Stimulated activated CD4-positive, alpha-beta T cell treated with anti-CD3 and anti-CD28 coated beads, Interleukin-1b, Interleukin-23, amount 100 ng/mL, for 48 hours (primary cell): ENCODE measurements around the gene HADHB.

Source experiments
- DNase-seq: peaks from one replicate; pipeline ENCODE4 v3.0.0-alpha.2; 2020

The HADHB gene

DNA sequence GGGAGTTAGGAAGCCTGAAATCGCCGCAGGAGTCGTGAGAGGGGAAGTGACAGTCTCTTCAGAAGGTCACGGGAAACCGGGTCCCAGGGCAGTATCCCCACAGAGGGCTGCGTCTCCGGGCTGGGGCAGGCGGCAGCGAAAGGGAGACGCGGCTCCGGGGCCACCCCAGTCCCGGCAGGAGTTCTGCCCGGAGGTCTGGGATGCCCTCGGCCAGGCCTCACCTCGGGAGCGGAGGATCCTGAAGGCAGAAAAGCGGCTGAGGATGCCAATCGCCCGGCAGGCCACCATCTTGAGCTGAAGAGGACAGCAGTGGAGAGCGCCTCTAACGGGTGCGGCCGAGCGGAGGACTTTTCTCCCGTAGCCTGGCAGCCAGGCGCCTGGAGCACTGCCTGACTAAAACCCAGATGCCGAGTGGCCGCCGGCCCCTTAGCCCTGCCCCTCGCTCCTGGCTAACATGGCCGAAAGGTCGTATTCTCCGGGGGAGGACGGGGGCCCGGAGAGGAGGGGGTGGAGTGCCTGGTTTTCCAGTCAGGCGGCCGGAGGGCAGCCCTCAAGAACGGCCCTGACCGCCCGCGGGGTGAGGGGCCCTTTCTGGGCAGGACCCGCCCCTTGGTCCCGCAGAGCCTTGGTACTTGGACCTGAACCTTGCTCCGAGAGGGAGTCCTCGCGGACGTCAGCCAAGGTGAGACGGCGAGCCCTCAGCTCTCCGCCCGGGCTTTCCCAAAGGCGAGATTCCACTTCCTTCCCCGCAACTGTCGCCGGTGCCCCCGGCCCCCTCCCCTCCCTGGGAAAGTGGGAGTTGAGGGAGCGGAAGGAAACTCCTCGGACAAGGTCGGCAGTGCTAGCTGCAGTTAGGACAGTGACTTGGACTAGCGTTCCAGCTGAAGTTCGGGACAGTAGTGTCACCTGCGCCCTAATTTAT is at the start of gene HADHB, which contains the start of gene HADHA:
TSS of gene HADHB (plus strand) at position 631 of the 922 bp plus-strand sequence. CDS start 9,316 bp downstream, outside the sequence.
TSS of gene HADHA (minus strand) at position 324 of the 922 bp plus-strand sequence. CDS start at position 288, 36 bp downstream.
- peak; percentile 87 for DNase-seq

DNA sequence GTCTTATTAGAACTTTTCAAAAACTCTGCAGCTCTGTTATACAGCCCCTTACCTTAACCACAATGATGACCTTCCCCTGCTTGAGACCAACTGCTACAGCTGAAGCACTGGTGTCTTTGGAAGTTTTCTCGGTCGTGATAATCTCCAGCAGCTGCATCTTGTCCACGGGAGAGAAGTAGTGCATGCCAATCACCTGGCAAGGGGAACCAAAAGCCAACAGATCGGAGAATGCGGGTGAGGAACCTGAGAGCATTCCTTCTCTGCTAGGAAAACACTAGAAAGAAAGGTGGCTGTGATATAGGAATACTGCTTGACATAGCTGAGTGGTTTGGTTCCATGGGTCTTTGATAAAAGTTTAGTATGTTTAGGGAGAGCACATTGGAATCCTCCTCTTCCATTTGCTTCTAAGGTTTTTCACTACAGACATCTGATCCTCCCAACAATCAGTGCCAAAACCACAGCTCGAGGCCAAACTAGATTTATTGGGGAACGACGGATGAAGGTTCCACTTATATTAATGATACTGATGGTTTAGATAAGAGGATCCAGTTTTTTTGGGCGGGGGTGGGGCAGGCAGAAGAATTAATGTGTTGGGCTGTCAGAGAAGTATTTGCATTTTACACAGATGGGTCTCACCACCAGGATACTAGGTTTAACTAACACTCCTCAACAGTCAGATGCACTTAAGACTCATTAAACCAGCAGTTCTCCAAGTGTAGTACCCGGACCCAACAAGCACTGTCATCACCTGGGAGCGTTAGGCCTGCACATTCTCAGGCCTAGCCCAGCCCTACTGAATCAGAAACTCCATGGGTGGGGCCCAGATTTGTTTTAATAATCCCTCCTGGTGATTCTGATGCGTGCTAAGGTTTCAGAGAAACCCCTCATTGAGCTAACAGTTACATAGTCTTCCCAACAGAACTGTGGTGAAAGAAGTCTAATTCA is 49.4 kb upstream of the HADHB start:
- DNase-seq: no peak

DNA sequence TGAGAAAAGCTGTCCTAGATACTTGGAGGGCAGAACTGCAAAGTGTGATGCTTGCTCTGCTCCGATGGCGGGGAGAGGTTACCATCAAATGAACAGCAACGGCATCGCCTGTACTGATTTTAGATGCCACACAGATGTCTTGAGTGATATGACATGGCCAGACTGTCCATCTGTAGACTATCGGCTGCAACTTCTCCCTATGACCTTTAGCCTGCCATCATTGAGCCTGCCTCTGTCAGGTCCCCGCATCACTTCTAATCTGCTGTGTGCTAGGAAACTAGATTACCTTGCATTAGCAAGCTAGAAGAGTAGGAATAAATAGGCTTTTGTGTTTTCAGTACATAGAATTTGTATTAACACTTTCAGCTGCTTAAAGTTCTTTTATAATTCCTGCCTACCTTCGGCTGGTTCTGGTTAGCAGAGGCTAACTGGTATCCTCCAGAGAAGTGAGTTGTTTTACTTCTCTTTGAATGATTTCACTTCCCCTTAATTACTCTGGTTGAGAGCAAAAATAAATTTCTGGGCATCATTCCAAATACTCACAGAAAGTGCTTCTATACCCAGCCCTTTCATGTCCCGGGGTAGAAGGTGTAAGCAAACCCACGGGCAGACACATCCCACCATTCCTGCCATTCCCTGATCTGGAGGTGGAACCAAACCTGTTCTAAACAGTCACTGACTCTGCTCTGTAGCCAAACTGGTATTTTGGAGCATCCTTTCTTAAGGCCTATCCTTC is 47.9 kb upstream of the HADHB start:
- DNase-seq: no peak

DNA sequence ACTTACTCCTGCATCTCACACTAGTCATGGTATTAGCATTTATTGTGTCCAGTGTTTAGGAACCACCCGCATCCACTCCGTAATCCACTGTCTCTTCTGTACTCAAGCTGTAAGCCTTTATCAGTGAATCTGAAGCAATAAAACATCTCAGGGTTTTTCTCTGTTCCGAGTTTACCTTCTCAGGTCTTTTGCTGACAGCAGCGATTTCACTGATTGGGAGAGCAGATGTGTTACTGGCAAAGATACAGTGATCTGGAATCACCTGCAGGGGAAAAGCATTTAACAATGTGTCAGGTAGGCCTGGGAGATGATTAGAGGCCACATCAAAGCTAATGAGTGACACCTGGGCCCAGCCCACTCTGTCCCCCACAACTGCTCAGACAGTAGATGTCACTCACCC is 47.2 kb upstream of the HADHB start:
- no peak for DNase-seq

DNA sequence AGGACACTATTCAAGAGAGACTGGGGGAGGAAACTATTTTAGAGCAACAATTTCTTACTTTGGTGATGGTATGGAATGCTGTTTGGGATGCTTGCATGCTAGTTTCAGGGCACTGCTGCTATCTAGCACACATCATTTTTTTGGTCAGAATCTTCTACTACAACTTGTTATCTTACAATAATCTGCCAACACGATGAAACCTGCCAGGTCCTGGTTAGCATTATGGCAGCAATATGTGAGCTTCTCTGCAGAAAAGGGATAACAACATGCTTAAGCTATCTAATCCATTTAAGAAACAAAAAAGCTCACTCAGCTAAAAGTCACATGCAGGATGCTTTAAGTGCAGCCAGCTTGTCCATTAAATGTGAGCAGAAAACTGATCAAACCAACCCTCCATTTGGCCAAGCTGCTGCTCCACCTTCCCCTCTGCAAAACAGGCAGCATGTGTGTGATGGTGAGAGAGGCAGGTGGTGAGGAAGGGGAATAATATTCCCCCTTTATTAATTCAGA is 41.7 kb upstream of the HADHB start:
- no peak for DNase-seq

DNA sequence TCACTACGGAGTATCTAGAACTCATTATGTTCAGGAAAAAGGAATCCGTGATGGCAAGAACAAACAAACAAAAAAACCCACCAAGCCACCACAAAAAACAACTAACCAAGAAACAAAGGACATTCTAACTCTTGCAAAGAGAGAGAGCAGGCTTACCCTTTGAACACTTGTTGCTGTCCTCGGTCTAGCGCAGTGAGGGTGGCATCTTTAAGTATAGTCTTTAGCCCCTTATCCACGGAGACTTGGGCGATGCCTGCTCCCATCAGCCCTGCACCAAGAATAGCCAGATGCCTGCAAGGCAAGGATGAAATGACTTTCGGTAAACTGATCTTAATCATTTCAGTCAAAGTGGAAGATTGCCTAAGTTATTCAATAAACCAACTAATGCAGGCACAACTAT is 40.8 kb upstream of the HADHB start:
- DNase-seq: no peak

DNA sequence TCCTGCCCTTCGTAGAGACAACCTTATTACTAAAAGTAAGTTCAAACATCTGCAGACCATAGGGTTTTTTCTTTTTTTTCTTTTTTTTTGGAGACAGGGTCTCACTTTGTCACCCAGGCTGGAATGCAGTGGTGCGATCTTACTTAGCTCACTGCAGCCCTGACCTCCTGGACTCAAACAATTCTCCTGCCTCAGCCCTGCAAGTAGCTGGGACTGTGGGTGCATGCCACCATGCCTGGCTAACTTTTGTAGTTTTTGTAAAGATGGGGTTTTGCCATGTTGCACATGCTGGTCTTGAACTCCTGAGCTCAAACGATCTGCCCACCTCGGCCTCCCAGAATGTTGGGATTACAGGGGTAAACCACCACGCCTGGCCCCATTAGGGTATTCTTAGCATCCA is 32.7 kb upstream of the HADHB start:
- no peak for DNase-seq

DNA sequence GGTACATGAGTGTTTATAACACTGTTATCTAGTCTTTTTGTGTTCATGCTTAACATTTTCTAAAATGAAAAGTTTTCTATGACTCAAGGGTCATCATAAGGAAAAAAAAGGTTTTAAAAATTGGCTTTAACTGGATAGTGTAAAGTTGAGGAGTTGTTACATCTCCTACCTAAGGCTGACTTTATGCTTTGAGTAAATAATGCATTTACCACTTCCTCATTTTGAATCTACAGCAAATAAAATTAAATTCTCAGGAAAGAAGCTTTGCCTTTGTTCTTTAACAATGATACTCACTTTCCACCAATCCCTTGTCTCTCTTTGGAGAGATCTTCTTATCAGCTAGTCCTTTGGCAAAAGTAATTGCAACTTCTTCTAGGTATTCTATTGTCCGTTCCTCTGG is 30.0 kb upstream of the HADHB start:
- no peak for DNase-seq

DNA sequence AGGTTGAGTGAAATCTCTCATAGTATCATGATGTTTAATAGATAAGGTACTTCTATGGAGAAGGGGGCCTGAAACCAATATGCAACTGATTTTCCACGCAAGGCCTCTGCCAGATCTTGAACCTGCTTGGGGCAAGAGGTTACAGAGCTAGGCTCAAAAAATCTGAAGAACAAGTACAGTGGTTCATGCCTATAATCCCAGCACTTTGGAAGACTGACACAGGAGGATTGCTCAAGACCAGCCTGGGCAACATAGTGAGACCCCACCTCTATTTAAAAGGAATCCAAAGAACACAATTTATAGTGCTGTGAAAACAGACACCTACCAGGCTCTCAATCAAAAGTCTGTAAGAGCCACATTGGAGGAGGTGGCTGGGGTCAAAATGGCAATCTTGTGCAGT is 28.9 kb upstream of the HADHB start:
- no peak for DNase-seq

DNA sequence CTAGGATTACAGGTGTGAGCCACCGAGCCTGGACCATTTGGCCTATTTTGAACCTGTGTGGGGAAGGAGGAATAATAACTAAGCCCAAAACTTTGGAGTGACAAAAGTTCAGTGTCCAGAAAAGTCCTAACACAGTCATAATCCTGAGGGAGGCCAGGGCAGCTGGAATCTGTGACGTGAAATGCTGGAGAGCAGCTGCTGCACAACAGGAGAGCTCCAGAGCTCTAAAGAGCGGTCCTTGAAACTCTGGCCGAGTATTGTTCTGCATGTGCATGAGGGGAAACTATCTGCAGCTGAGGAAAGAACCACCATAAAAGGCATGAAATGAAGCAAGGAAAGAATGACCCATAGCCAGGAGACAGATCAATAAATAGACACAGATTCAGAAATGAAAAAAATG is 28.2 kb upstream of the HADHB start:
- DNase-seq: no peak

DNA sequence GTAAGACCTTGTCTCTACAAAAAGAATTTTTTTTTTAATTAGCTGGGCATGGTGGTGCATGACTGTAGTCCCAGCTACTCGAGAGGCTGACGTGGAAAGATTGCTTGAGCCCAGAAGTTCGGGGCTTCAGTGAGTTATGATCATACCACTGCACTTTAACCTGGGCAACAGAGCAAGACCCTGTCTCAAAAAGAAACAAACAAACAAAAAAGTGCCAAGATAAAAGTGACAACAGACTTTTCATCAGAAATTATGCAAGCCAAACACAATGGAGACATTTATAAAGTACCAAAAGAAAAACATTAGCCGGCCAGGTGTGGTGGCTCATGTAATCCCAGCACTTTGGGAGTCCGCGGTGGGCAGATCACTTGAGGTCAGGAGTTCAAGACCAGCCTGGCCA is 27.0 kb upstream of the HADHB start:
- no peak for DNase-seq

DNA sequence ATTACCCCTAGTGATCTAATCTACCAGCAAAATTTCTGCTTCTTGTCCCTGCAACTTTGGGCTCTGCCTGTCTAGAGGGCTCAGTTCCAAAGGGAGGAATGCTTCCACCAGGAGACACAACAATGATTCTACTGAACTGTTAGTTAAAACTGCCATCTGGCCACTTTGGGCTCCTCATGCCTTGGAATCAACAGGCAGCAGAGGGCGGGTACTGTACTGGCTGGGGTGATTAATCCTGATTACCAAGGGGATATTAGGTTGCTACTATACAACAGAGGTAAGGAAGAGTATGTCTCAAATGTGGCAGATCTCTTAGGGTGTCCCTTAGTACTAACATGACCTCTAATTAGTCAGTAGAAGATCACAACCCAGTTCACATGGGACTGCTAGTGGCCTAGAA is 21.7 kb upstream of the HADHB start:
- DNase-seq: no peak

DNA sequence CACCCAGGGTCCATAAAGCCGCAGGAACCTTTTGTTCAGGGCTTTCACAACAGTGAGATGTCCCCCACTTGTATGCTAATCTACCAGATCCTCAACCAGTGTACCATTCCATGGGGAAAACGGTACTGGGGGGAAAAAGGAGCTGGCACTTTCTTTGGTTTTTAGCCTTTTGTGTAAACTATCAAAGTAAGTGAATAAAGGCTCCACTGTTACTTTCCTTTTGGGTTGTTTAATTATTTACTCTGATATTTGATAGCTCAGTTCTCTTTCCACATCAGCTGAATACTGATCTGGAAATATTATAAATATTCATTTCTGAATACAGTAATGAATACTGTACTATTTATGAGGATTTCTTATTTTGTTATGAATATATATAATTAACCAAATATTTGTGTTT is 20.6 kb upstream of the HADHB start:
- DNase-seq: no peak

DNA sequence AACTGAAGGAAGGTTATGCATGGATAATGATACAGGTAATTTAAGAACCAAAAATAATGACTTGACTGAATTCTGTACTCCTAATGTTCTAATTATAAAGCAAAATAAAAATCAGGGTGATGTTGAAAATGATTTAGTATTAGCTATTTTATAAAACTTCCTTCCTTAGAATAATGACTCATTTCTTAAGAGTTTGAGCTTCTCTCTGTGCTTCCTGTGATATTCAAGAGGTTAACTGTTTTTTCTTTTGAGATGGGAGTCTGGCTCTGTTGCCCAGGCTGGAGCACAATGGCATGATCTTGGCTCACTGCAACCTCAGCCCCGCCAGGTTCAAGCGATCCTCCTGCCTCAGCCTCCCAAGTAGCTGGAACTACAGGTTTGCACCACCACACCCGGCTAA is 15.1 kb upstream of the HADHB start:
- no peak for DNase-seq

DNA sequence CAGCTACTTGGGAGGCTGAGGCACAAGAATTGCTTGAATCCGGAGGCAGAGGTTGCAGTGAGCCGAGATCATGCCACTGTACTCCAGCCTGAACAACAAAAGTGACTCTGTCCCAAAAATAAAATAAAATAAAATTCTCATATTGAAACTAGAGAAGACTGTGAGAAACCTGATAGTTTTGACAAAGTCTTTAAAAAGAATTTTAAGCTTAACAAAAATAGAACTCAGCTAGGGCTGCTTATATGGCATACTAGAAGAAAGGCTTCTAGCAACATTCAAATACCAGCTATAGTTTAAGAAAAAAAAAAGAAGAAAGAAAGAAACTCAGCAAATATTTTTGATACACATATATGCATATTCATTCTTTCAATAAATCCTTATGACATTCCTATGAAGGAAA is 13.9 kb upstream of the HADHB start:
- DNase-seq: no peak

DNA sequence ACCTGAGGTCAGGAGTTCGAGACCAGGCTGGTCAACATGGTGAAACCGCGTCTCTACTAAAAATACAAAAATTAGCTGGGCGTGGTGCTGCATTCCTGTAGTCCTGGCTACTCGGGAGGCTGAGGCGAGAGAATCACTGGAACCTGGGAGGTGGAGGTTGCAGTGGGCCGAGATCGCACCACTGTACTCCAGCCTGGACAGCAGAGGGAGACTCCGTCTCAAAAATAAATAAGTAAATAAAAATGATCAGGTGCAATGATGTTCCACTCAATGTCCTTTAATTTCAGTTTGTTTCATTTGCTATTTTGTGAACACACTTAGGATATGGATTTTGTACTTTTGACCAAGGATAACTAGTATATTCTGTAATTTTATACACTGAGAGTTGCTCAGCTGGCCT is 9.7 kb upstream of the HADHB start:
- no peak for DNase-seq

DNA sequence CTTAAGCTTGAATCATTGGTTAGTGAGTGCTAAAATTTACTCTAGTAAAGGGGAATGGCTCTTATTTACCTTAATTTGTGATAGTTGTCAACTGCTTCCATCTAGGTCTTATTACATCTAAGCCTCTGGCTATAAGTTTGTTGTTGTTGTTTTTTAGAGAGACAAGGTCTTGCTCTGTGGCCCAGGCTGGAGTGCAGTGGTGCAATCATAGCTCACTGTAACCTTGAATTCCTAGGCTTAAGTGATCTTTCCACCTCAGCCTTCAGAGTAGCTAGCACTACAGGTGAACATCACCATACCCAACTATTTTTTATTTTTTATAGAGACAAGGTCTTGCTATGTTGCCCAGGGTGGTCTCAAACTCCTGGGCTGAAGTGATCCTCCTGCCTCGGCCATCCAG is 6.9 kb upstream of the HADHB start:
- no peak for DNase-seq

DNA sequence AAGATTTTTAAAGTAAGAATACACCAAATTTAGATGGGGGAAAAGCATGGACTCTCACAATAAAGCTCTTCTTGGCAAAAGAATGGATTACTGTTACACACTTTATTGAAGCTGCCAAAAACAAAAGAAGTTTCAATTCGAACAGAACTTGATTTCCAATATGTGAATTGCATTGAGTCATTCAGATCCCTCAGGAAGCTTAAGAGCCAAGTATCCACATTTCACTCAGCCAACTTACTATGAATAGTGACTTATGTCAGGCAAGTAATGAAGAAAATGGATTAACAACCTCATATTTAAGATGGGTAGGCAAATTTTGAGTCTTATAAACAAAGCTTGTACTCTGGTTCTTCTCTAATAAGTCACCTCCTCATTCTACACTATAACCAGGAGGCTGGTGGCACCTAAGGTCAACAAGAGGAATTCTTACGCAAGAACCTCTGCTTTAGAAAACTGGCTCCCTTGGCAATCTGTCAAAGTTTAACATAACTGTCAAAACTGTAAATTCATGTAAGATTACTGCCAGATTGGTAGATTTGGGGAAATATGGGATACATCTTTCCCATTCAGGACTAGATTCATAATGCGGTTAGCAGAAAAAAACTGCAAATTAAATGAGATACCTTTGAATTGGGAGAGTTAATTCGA is 6.3 kb upstream of the HADHB start:
- no peak for DNase-seq

DNA sequence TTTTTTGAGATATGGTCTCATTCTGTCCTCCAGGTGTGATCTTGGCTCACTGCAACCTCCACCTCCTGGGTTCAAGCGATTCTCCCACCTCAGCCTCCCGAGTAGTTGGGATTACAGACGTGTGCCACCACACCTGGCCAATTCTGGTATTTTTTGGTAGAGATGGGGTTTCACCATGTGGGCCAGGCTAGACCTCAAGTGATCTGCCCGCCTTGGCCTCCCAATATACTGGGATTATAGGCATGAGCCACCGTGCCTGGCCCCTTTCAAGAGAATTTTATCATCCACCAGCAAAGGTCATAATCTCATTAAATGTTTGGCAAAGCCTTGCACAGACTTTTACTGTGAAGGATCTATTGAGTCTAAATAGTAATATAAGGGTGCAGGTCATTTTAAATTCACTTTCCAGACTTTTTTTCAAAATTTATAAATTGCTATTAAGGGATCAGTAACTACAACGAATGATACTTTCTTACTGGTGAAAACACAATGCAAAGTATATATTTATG is 2.8 kb upstream of the HADHB start:
- no peak for DNase-seq

DNA sequence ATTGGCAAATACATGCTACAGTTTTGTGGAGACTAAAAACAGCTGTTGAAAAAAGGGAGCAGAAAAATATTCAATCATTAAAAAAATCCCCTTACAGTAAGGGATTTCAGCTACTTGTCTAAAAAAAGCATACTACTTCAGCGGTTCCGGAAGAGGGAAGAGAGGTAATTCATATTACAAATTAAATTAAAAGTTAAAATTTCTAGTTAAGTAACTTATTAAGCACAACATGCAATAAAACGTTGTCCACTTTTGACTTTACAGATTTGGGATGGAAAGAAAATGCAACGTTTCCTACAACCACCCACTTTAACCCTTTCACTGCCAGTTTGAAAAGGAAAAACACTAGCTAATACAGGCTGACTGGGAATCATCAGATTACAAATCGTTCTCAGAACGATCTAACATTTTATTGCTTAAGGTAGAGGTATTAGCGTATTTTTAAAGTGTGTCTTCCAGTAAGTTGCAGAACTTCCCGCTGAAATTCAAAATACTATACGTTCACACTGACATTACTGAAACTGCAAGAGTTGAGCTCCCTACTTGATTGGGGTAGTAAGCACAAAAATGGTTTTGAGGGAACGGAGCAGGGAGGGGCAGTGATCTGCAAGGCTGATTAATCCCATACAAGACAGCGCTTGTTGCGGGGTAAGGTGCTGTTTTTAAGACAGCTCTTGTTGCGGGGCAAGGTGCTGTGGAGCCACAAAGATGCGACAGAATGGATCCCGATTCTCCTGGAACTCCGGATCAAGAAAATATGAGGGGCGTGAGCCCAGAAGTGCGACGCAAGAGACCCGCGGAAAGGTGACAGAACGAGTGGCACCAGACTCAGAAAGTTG is 1.1 kb upstream of the HADHB start:
- no peak for DNase-seq

DNA sequence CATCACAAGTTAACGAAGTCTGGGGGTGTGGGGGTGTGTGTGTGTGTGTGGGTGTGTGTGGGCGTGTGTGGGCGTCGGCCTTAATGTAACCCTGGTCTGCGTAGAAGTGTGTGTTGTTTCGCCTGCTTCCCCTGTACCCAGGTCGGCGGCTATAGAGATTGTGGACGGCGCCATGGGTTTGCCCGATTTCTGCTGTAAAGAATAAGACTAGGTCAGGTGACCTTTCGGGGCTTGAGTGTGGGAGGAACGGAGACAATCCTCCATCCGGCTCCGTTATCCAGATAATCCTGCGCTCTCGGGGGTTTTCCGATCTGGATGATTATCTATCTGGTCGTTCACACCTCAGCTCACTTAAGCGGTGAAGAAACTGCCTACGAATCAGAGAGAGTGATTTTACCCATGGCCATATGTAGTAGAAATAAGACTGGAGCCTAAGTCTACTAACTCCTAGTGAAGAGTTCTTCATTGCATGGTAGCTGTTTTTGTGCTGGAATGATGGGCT is 543 bp downstream of the HADHB start:
- DNase-seq: peak; percentile 44
